Esophagus squamous epithelium (tissue), 4 donors: Measurements from ENCODE around the gene TBCCD1.

ENCODE experiments used
- CTCF ChIP-seq, 6 experiments: fragments of 450-650 bp in 4 of 6; fragments of 200-600 bp in 2 of 6; sonication (generic) in 2 of 6; IDR thresholded peaks; one replicate each; pipeline ENCODE4 v1.5.1; 2016 to 2019; ENCODE audit warnings: antibody characterized with exemption in 6 of 6, mild to moderate bottlenecking in 4 of 6, moderate library complexity in 4 of 6
- POLR2A ChIP-seq, 4 donors: fragments of 450-650 bp; IDR thresholded peaks; one replicate each; pipeline ENCODE4 v1.6.1; 2017; ENCODE audit warnings: antibody characterized with exemption in 4 of 4, mild to moderate bottlenecking in 4 of 4, moderate library complexity in 3 of 4

GRCh38 chr3:186599142-186599784 is 32.1 kb upstream of the TBCCD1 start:
- TF ChIP-seq CTCF (IDR thresholded peaks at IDR 0.05), result no peak
- TF ChIP-seq POLR2A (IDR thresholded peaks at IDR 0.05), result no peak
